Measurements from ENCODE around the gene AKAP13.

Gene AKAP13

GRCh38 chr15:85361323-85361722, 19.1 kb upstream of the AKAP13 start:
- no peak for TF ChIP-seq CTCF (IDR thresholded peaks at IDR 0.05; ENCODE audit: insufficient read depth, missing control alignments)
- no peak for DNase-seq (ENCODE audit: insufficient read length, low spot score)
- FAIRE-seq: no peak

GRCh38 chr15:85362436-85363081, 17.8 kb upstream of the AKAP13 start:
- no peak for TF ChIP-seq CTCF (IDR thresholded peaks at IDR 0.05; ENCODE audit: insufficient read depth, missing control alignments)
- DNase-seq (ENCODE audit: insufficient read length, low spot score) (no peak), FAIRE-seq (no peak)

GRCh38 chr15:85365980-85366379, 14.4 kb upstream of the AKAP13 start:
- DNase-seq (ENCODE audit: insufficient read length, low spot score) (no peak), FAIRE-seq (no peak)
- TF ChIP-seq CTCF (IDR thresholded peaks at IDR 0.05; ENCODE audit: insufficient read depth, missing control alignments): no peak

- FAIRE-seq (no peak), DNase-seq (ENCODE audit: insufficient read length, low spot score) (no peak)
- no peak for TF ChIP-seq CTCF (IDR thresholded peaks at IDR 0.05; ENCODE audit: insufficient read depth, missing control alignments)
These were observed 12.7 kb upstream of the AKAP13 start for GRCh38 chr15:85367741-85368140.

GRCh38 chr15:85374831-85375230, 5.6 kb upstream of the AKAP13 start:
- TF ChIP-seq CTCF (IDR thresholded peaks at IDR 0.05; ENCODE audit: insufficient read depth, missing control alignments): no peak
- no peak for FAIRE-seq
- DNase-seq (ENCODE audit: insufficient read length, low spot score): no peak

GRCh38 chr15:85377269-85377668, 3.1 kb upstream of the AKAP13 start:
- DNase-seq (ENCODE audit: insufficient read length, low spot score) (no peak), FAIRE-seq (no peak)
- no peak for TF ChIP-seq CTCF (IDR thresholded peaks at IDR 0.05; ENCODE audit: insufficient read depth, missing control alignments)

- no peak for FAIRE-seq
- no peak for TF ChIP-seq CTCF (IDR thresholded peaks at IDR 0.05; ENCODE audit: insufficient read depth, missing control alignments)
These were observed 2.4 kb upstream of the AKAP13 start for GRCh38 chr15:85377986-85378385.

More at GRCh38 chr15:85377986-85378385, 2.4 kb upstream of the AKAP13 start:
- no peak for DNase-seq (ENCODE audit: insufficient read length, low spot score)

All from D721Med (cell line).